GM23248 (cell line): ENCODE data around the gene MRPS26.
"Not testable (repeated sequence)": the region's sequence is repeated elsewhere in the genome, so short reads cannot be mapped to it uniquely, and the experiment has no call there.

Source experiments
- EZH2 ChIP-seq: fragments of 200-600 bp; sonication (generic); IDR thresholded peaks from 2 replicates; pipeline ENCODE4 v1.6.1; 2018; ENCODE audit warnings: antibody characterized with exemption, mild to moderate bottlenecking; ENCODE audit not compliant: insufficient read depth, poor library complexity, severe bottlenecking
- EZH2phosphoT487 ChIP-seq: fragments of 200-600 bp; sonication (generic); IDR thresholded peaks from 2 replicates; pipeline ENCODE4 v1.6.1; 2018; ENCODE audit warnings: antibody characterized with exemption, moderate library complexity, mild to moderate bottlenecking, low read depth; ENCODE audit not compliant: insufficient read depth

GRCh38 chr20:3073251-3073643 is 27.4 kb downstream of the MRPS26 start:
- TF ChIP-seq EZH2, EZH2phosphoT487: not testable (repeated sequence)
